NT2/D1 (cell line): ENCODE data around the gene RFX4.

Experiments used
- SUZ12 ChIP-seq: IDR thresholded peaks from 2 replicates; pipeline ENCODE4 v1.6.1; 2011; ENCODE audit not compliant: insufficient read length, insufficient read depth; ENCODE audit errors: extremely low read depth
- YY1 ChIP-seq: IDR thresholded peaks from 2 replicates; pipeline ENCODE4 v1.6.1; 2011; ENCODE audit not compliant: insufficient read length, insufficient read depth
- ZNF274 ChIP-seq: IDR thresholded peaks from 2 replicates; pipeline ENCODE4 v1.6.1; 2011; ENCODE audit warnings: mild to moderate bottlenecking, low read depth, low read length

DNA sequence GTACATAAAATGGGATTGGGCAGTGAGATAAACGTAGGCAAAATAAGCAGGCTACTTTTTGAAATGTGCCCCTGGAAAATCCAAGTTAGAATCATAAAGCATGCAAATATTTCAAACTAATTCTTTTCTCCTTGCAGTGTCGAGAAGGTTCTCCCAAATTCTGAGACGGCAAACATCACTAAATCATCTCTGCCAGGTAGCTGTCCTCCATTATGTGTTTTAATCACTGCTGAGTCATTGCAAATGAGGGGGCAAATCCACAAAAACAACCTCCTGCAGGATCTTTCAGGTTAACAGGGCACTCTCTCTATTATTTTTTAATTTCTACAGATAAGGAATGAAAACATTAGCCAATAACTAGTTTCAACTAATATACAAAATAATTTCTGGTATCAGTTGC is 128.5 kb downstream of the RFX4 start:
- no peak for TF ChIP-seq SUZ12
- no peak for TF ChIP-seq YY1
- no peak for TF ChIP-seq ZNF274
